Adrenal gland (tissue), 12 donors: ENCODE data around the gene ABCC4. TPM values are rescaled to one million over a fixed set of nuclear protein-coding genes. Genes with fewer than 3 reads are reported as not detected.
"Not testable (repeated sequence)": the region's sequence is repeated elsewhere in the genome, so short reads cannot be mapped to it uniquely, and the experiment has no call there.

ENCODE experiments used
- DNase-seq, 7 donors: peaks; one replicate each; pipeline ENCODE4 v3.0.0-alpha.2; 2019 to 2020
- H3K27ac ChIP-seq, 5 donors: fragments of 200-600 bp; sonication (generic) in 4 of 5; 1 replicate in 3 of 5; 2 replicates in 2 of 5; pipeline versions ENCODE4 v1.5.1 to v1.8.0; 2016 to 2020; ENCODE audit warnings: mild to moderate bottlenecking in 1 of 5
- H3K27me3 ChIP-seq: fragments of 200-600 bp; 2 replicates; pipeline ENCODE4 v1.8.0; 2021
- H3K36me3 ChIP-seq, 2 donors: fragments of 200-600 bp; replicated peaks in 1 of 2; 1 replicate in 1 of 2; 2 replicates in 1 of 2; pipeline versions ENCODE4 v1.5.1 to v1.8.0; 2018 to 2022
- H3K4me1 ChIP-seq, 2 donors: fragments of 200-600 bp; replicated peaks in 1 of 2; 1 replicate in 1 of 2; 2 replicates in 1 of 2; pipeline versions ENCODE4 v1.5.1 to v1.8.0; 2018 to 2021
- H3K4me3 ChIP-seq, 4 donors: fragments of 200-600 bp; sonication (generic) in 3 of 4; one replicate each; pipeline ENCODE4 v1.5.1; 2016 to 2018
- H3K9me3 ChIP-seq, 3 donors: fragments of 200-600 bp; sonication (generic) in 1 of 3; replicated peaks in 1 of 3; 1 replicate in 2 of 3; 2 replicates in 1 of 3; pipeline versions ENCODE4 v1.5.1 to v1.8.0; 2016 to 2021
- CTCF ChIP-seq, 6 experiments: fragments of 450-650 bp in 4 of 6; fragments of 200-600 bp in 2 of 6; sonication (generic) in 1 of 6; IDR thresholded peaks; 1 replicate in 5 of 6; 2 replicates in 1 of 6; pipeline versions ENCODE4 v1.5.1 to v1.8.0; 2016 to 2021; ENCODE audit warnings: antibody characterized with exemption in 6 of 6, mild to moderate bottlenecking in 2 of 6, moderate library complexity in 1 of 6
- POLR2A ChIP-seq, 2 donors: fragments of 450-650 bp; IDR thresholded peaks; one replicate each; pipeline ENCODE4 v1.6.1; 2017; ENCODE audit warnings: antibody characterized with exemption in 2 of 2, mild to moderate bottlenecking in 2 of 2, moderate library complexity in 1 of 2
- WGBS, 4 donors: extraction: QIAGEN DNeasy Blood & Tissue Kit in 2 of 4; methylation state at CpG; one replicate each; pipeline versions ENCODE4 v1.1.5 to v1.1.7; 2013 to 2017; 5-methylcytosine and 5-hydroxymethylcytosine counted together
- intact Hi-C, 2 donors: fragments of 100-400 bp; cut with DNase I; formaldehyde crosslinking; loops; one replicate each; pipeline versions ENCODE4 v1.14.1 to v1.15.0; 2022 to 2023
- polyA plus RNA-seq, 3 donors: library from polyadenylated mRNA; stranded (reverse); fragments of 200-250 nt in 2 of 3; fragments of 350-450 nt in 1 of 3; fragmentation: Illumina TruSeq in 1 of 3; extraction: RNeasy Lipid Tissue Mini Kit (QIAGEN cat#74804) in 1 of 3; gene quantifications; one replicate each; pipeline ENCODE4 v1.2.3, GENCODE V29; 2013 to 2014
- total RNA-seq, 9 donors: library from RNA; depleted of rRNA in 4 of 9; stranded (reverse); fragments of >200 nt in 4 of 9; fragments of 120-200 nt in 1 of 9; fragmentation: NEBNext Ultra II Directional in 1 of 9; extraction: Animal tissue kit (Norgen Biotek cat#: 25700) in 1 of 9; gene quantifications; one replicate each; pipeline versions ENCODE4 v1.1.0 to v1.2.4, GENCODE V29; 2013 to 2023
- donor health status: healthy with polysubstance abuse.
- donor health status: Bipolar disorder and iron deficiency.
- donor health status: DM: yes; HTN: yes; CAD: no.
- donor health status: DM: no; HTN: no; CAD: no.
- donor health status: DM: no; HTN: no; CAD: no.
- donor health status: DM: yes; HTN: yes; CAD: no.

ABCC4 gene
- total and polyA plus RNA-seq, 12 donors = 0.56 to 6.6 (median 3.4) TPM

DNA sequence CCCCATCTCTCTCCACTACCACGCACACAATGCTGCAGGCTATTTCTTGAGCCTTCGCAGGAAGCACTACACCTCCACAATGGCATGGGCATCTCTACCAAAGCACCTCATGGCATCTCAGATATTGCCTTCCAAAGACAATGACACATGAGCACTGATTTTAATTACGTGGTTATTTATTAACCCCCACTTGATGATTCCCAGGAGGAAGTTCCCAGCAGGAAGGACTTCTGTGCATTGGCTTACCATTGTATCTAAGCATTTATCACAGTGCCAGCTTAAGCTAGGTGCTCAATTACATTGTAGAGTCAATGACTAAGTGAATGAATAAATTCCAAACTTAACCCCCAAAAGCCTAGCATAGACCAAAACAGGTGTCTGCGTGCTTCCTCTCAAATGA is 101.4 kb downstream of the ABCC4 start:
- H3K27me3 ChIP-seq = no peaks in the 10 kb centered on the region
- intact Hi-C loops = loop anchor here in 1 of 2 donors (10.0 kb wide), 1 partner anchor 275 kb away; no protein-coding TSS in a partner anchor

DNA sequence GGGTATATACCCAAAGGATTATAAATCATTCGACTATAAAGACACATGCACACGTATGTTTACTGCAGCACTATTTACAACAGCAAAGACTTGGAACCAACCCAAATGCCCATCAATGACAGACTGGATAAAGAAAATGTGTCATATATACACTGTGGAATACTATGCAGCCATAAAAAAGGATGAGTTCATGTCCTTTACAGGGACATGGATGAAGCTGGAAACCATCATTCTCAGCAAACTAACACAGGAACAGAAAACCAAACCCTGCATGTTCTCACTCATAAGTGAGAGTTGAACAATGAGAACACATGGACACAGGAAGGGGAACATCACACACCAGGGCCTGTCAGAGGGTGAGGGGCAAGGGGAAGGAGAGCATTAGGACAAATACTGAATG is 102.6 kb downstream of the ABCC4 start:
- H3K27ac ChIP-seq, H3K9me3 ChIP-seq, DNase-seq, H3K4me3 ChIP-seq, H3K4me1 ChIP-seq, H3K36me3 ChIP-seq, H3K27me3 ChIP-seq: not testable (repeated sequence)
- WGBS, 4 donors = 38 to 82% (median 59%) methylated on average over 2 of the region's 2 CpGs
- intact Hi-C loops = loop anchor here in 1 of 2 donors (10.0 kb wide), 1 partner anchor 276 kb away; no protein-coding TSS in a partner anchor

More for the DNA sequence above, 101.4 kb downstream of the ABCC4 start:
- no peak for DNase-seq
- no peaks in the 10 kb centered on the region for H3K36me3 ChIP-seq
- no peaks in the 10 kb centered on the region for H3K4me1 ChIP-seq
- no peak overlapping the region for H3K27ac ChIP-seq
- 92 to 97% (median 93%) methylated on average over 4 of the region's 4 CpGs for WGBS, 4 donors
- H3K9me3 ChIP-seq = no peaks in the 10 kb centered on the region
- no peak overlapping the region for H3K4me3 ChIP-seq
- no peak for TF ChIP-seq CTCF (IDR thresholded peaks at IDR 0.05)

GRCh38 chr13:95197548-95197947 is 103.7 kb downstream of the ABCC4 start:
- Histone ChIP-seq H3K9me3 (no peaks in the 10 kb centered on the region), H3K4me1 (no peaks in the 10 kb centered on the region), H3K27ac (no peak overlapping the region), H3K27me3 (no peaks in the 10 kb centered on the region), H3K36me3 (no peaks in the 10 kb centered on the region), H3K4me3 (no peak overlapping the region)
- TF ChIP-seq POLR2A (IDR thresholded peaks at IDR 0.05) (no peak), CTCF (IDR thresholded peaks at IDR 0.05) (no peak)
- DNase-seq = no peak
- intact Hi-C loops = loop anchor here in 1 of 2 donors (10.0 kb wide), 1 partner anchor 277 kb away; no protein-coding TSS in a partner anchor
- 74 to 80% (median 80%) methylated on average over 4 of the region's 4 CpGs for WGBS, 4 donors

GRCh38 chr13:95195146-95195545 is 106.1 kb downstream of the ABCC4 start:
- no peaks in the 10 kb centered on the region for H3K9me3 ChIP-seq
- H3K27ac ChIP-seq = no peak overlapping the region
- H3K4me3 ChIP-seq = no peak overlapping the region
- no peaks in the 10 kb centered on the region for H3K4me1 ChIP-seq
- no peaks in the 10 kb centered on the region for H3K36me3 ChIP-seq
- intact Hi-C loops = loop anchor here in 1 of 2 donors (10.0 kb wide), 1 partner anchor 280 kb away; no protein-coding TSS in a partner anchor
- DNase-seq = peak in 3 of 7 donors; percentile 20 to 53 (median 32)
- H3K27me3 ChIP-seq = no peaks in the 10 kb centered on the region
- WGBS, 4 donors = 41 to 58% (median 50%) methylated on average over 6 of the region's 6 CpGs
- TF ChIP-seq POLR2A (IDR thresholded peaks at IDR 0.05) (no peak), CTCF (IDR thresholded peaks at IDR 0.05) (no peak)
